SW 1271 (cell line): ENCODE measurements around the gene DCANP1.
A peak's percentile ranks its signal among the peaks of the same experiment; 100 is the strongest.

ENCODE experiments used
- DNase-seq, 2 experiments: peaks; one replicate each; lab custom pipeline; 2025; lab: John Stamatoyannopoulos, UW

Gene DCANP1

GRCh38 chr5:135478938-135479337 lies 31.8 kb upstream of the DCANP1 start:
- DNase-seq = no peak

DNA sequence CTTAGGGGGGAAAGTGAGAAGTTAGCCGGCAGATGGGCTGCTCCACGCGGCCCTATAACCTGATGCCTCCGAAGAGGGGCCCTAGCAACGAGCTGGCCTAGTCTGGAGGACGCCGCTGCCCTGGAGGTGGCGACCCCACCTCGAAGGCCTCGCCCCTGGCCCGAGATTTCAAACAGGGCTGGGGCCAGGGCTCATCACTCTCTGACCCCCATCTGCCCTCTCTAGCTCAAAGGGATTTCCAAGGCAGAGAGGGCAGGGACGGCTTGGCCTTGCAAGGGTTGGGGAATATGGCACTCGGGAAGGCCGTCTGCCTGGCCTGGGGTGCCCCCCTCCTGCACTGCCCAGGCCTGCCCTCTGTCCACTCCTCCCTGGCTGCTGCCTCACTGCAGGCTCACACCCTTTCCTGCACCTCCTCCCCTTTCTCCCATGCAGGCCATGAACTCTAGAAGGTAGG lies 30.5 kb upstream of the DCANP1 start:
- no peak for DNase-seq

DNA sequence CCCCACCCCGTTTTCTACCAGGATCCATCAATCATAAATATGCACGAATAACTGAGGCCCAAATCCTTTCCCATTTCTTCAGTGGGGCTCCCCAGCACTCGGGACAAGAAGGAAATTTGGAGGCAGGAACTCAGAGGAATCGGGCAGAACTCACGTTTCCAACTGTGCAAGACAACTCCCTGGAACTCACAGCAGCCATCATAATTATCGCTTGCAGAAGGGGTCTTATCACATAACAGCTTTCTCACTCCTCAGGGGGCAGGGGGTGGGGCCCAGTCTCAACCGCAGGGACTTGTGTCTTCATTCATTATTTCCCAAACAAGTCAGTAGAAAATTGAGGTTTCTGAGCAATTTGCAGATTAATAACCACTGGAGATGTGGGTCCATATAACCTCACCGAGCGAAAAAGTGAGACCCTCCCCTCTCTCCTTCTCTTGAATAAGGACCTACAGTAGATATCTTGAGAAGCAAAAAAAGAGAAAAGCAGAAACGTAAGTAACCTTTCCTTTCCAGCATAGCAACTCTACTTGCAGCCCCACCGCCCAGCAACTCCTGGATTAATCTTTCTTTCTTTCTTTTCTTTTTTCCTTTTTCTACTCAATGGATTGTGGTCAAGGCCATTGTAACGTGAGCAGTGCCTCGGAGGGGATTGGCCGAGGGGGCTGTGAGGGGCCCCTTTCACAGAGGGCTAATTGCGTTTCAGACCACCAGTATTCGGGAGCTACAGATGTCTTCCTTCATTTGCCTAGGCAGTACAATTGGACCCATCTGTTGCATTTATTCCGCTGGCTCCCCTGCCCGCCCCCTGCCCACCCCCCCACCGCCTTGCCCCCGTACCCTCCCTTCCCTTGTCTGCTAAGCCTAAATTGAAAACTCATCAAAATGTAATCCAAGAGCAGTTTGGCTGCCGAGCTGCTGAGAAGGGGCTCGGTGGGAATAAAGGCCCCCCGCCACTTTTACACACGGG lies 29.8 kb upstream of the DCANP1 start:
- DNase-seq = no peak

GRCh38 chr5:135473956-135474670 lies 27.0 kb upstream of the DCANP1 start:
- DNase-seq = no peak

GRCh38 chr5:135472141-135472540 lies 25.0 kb upstream of the DCANP1 start:
- no peak for DNase-seq

- no peak for DNase-seq
Observed at GRCh38 chr5:135471726-135472125, 24.6 kb upstream of the DCANP1 start.

DNA sequence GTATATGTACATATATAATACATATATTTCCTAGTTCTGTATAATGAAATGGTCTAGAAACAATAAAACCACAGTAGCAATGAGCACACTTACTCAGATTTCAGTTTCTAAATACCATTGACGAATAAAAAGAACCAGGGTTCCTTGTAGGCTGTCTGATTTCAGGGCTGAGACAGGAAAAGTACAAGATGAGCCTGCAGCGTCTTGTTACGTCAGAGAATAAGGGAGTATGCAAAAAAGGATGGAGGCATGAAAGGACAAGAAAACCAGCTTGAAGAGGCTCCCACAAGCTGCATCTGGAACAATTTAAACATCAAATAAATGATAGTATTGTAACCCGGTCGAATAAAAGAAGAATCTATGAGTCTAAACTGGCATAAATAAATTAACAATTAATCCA lies 22.8 kb upstream of the DCANP1 start:
- no peak for DNase-seq

DNA sequence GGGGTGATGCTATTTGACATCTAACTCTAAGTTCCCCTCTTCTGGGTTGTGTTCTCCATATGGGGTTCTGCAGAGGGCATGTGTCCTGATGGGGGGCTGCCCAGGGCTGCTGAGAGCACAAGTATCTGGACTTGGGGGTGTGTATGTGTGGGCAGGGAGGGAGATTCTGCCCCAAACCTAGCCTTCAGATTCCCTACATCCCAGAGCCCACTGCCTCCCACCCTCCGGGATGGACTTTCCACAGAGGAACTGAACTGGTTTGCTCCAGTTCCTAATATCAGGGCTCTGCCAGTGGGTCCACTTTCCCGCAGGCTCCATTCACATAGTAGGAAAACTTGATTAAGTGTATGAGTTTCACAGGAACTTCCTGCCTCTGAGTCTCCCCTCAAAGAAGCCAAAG lies 21.4 kb upstream of the DCANP1 start:
- DNase-seq = no peak

GRCh38 chr5:135467871-135468485 lies 20.8 kb upstream of the DCANP1 start:
- no peak for DNase-seq

- DNase-seq = no peak
Observed at GRCh38 chr5:135467051-135467625, 20.0 kb upstream of the DCANP1 start.

GRCh38 chr5:135466178-135467050 lies 19.3 kb upstream of the DCANP1 start:
- peak in 1 of 2 experiments; percentile 30 for DNase-seq

GRCh38 chr5:135465391-135466122 lies 18.4 kb upstream of the DCANP1 start:
- no peak for DNase-seq

GRCh38 chr5:135462304-135462703 lies 15.2 kb upstream of the DCANP1 start:
- DNase-seq = peak; percentile 24 to 52

- DNase-seq = no peak
Observed at GRCh38 chr5:135461481-135462151, 14.5 kb upstream of the DCANP1 start.

GRCh38 chr5:135460246-135461033 lies 13.3 kb upstream of the DCANP1 start:
- DNase-seq = no peak

GRCh38 chr5:135458921-135459331 lies 11.8 kb upstream of the DCANP1 start:
- DNase-seq = no peak

DNA sequence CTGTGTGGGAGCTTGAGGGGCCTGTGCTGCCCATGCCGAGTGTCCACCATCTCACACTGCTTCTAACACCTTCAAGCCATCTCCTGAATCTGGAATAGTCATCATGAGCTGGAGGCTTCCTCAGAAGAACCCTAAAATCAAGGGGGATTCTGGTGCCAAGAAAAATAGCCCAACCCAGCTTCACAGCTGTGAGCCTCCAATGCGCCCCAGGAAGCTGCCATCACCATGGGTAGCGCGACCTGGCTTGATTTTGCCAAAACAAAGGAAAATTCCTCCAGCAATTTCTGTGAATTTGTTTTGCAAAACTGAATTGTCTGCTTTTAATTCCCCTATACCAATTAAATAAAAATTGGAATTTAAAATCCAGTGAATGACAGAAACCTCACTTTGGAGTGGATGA lies 11.2 kb upstream of the DCANP1 start:
- no peak for DNase-seq

DNA sequence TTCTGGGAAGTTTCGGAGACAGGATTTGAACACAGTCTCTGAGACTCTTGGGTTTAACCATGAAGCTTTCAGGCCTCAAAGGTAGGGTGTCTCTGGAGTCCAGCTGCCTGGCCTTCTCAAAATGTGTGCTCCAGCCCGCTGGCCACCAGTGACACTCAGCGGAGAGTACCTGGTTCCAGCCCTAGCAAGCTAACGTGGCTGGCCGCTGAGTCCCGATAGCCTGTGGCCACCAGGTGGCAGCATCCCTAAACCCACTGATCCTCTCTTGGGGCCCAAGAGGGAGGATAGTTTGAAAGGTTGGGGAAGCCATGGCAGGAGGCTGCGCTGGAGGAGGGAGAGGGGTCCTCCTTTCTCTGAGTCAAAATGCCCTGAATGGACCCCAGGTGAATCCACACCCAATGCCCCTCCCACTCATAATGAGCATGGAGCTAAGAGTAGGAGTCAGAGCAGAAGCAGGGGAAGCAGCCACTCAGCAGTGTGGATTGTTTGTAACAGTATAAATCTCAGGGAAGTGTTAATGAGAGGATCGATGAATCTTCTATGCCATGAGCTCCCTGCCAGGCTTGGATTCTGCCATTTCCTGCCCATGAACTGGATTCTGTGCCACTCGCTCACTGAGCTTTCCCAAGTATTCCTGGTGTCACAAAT lies 10.4 kb upstream of the DCANP1 start:
- peak in 1 of 2 experiments; percentile 65 for DNase-seq
